ENCODE data around the gene TMEM40. TPM values are rescaled to one million over a fixed set of nuclear protein-coding genes. Genes with fewer than 3 reads are reported as not detected.

Gene TMEM40
- polyA plus RNA-seq, 1 experiment = 0.41 TPM

DNA sequence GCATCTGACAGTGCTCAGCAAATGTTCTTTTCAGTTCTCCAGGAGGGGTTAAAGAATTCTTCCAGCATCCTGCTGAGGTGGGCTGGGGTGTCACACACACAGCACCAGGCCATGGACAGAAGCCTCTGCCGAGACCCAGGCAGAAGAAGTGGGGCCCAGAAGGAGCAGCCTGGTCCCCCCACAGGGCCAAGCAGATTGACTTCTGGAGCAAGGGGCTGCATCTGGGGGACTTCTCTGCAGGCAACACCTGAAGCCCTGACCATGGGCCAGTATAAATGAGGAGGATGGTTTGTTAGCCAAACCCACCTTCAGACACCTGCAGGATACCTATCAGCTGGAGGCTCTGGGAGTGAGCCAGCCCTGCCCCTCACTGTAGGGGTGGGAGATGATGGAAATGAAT lies 16.2 kb upstream of the TMEM40 start:
- peaks cover 2% of the 10 kb centered on the region for H3K27me3 ChIP-seq (ENCODE audit: control insufficient read depth, insufficient read depth, low read length)
- no peak overlapping the region for H3K27ac ChIP-seq (ENCODE audit: low read depth, low read length)
- TF ChIP-seq, protein P1, sequence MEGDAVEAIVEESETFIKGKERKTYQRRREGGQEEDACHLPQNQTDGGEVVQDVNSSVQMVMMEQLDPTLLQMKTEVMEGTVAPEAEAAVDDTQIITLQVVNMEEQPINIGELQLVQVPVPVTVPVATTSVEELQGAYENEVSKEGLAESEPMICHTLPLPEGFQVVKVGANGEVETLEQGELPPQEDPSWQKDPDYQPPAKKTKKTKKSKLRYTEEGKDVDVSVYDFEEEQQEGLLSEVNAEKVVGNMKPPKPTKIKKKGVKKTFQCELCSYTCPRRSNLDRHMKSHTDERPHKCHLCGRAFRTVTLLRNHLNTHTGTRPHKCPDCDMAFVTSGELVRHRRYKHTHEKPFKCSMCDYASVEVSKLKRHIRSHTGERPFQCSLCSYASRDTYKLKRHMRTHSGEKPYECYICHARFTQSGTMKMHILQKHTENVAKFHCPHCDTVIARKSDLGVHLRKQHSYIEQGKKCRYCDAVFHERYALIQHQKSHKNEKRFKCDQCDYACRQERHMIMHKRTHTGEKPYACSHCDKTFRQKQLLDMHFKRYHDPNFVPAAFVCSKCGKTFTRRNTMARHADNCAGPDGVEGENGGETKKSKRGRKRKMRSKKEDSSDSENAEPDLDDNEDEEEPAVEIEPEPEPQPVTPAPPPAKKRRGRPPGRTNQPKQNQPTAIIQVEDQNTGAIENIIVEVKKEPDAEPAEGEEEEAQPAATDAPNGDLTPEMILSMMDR (IDR thresholded peaks at IDR 0.05; ENCODE audit: low read depth, low read length) = no peak
- no peak for DNase-seq (ENCODE audit: low read depth, low spot score)
- H3K9me3 ChIP-seq (ENCODE audit: control insufficient read depth, insufficient read depth, low read length) = no peaks in the 10 kb centered on the region; the same call in 1 of the 2 replicates
- no peak overlapping the region for H3K4me3 ChIP-seq (ENCODE audit: low read depth, low read length)
- ChIA-PET CTCF (interaction anchor here (0.7 to 1.8 kb wide), 2 partner anchors 11 kb away, joined by 3 to 8 read pairs; no protein-coding TSS in a partner anchor), POLR2A (no interaction called here)

DNA sequence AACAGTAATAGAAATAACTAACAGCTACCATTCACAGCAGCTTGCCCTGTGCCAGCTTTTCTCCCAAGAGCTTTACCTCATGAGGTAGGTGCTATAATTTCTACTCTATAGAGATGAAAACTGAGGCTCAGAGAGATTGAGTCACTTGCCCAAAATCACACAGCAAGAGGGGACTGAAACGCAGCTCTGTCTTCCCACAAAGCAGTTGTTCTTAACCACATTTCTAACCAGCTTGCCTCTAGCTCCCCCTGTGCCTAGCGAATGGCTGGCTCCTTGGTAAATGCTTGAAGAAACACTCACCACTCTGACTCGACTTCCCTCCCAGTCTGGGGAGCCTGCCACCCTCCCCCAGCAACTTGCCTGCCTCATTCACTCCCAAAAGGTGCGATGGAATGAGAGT lies 15.6 kb upstream of the TMEM40 start:
- peaks cover 2% of the 10 kb centered on the region for H3K27me3 ChIP-seq (ENCODE audit: control insufficient read depth, insufficient read depth, low read length)
- ChIA-PET CTCF (interaction anchor here (0.6 to 1.8 kb wide), 3 partner anchors 11 to 37 kb away, joined by 3 to 8 read pairs (median 4); no protein-coding TSS in a partner anchor), POLR2A (no interaction called here)
- no peak for DNase-seq (ENCODE audit: low read depth, low spot score)
- TF ChIP-seq, protein P1 (IDR thresholded peaks at IDR 0.05; ENCODE audit: low read depth, low read length) = no peak
- H3K9me3 ChIP-seq (ENCODE audit: control insufficient read depth, insufficient read depth, low read length) = no peaks in the 10 kb centered on the region; the same call in 1 of the 2 replicates
- no peak overlapping the region for H3K4me3 ChIP-seq (ENCODE audit: low read depth, low read length)
- H3K27ac ChIP-seq (ENCODE audit: low read depth, low read length) = no peak overlapping the region

DNA sequence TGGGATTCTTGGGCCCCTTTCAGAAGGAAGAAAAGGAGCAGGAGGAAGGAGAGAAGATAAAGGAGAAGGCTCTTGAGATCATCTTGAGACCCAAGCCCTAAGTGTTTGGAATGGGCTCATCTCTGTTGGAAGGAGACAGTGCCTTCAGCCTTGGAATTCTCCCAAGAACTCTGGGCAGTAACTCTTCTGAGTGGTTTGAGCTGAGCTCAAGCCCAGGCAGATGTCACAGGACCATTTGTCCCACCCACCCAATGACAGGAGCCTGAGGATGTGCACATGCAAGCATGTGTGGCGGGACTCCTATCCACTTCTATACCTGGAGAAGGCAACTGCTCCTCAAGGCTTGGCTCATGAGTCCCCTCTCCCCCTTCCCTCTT lies 14.6 kb upstream of the TMEM40 start:
- TF ChIP-seq, protein P1 (IDR thresholded peaks at IDR 0.05; ENCODE audit: low read depth, low read length) = no peak
- Histone ChIP-seq H3K4me3 (ENCODE audit: low read depth, low read length) (no peak overlapping the region), H3K27ac (ENCODE audit: low read depth, low read length) (no peak overlapping the region), H3K27me3 (ENCODE audit: control insufficient read depth, insufficient read depth, low read length) (peaks cover 2% of the 10 kb centered on the region), H3K9me3 (ENCODE audit: control insufficient read depth, insufficient read depth, low read length) (no peaks in the 10 kb centered on the region; the same call in 1 of the 2 replicates)
- DNase-seq (ENCODE audit: low read depth, low spot score) = no peak
- POLR2A ChIA-PET = no interaction called here
- CTCF ChIA-PET = interaction anchor here (1.8 kb wide), 1 partner anchor 10 kb away, joined by 8 read pairs; no protein-coding TSS in a partner anchor

DNA sequence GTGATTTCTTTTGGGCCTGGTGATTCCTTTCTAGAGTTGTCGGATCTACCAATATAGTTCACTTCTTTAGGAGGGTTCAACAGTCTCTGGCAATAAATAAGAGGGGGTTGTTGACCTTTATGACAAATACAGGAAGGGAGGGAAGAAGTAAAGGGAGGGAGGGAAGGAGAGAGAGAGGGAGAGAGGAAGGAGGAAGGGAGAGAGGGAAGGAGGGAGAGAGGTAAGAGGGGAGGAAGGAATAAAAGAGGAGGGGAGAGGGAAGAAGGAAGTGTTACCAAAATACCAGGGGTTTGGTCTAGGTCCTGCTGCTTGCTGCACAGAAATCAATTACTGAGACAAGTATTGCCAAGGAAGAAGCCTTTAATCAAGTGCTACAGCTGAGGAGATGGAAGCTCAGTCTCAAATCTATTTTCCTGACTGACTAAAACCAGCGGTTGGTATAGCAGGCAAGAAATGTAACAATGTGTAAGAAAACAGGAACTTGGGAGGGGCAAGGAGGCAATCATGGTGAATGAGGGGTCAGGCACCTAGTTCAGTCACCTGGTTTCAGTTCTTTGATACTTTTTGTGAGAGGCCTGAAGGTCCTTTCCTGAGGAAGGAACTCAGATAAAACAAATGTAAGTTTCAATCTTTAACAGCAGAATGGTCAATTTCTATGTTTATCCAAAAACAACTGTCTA lies 14.1 kb upstream of the TMEM40 start:
- H3K9me3 ChIP-seq (ENCODE audit: control insufficient read depth, insufficient read depth, low read length) = no peaks in the 10 kb centered on the region; the same call in 1 of the 2 replicates
- no peak overlapping the region for H3K27ac ChIP-seq (ENCODE audit: low read depth, low read length)
- TF ChIP-seq, protein P1 (IDR thresholded peaks at IDR 0.05; ENCODE audit: low read depth, low read length) = no peak
- ChIA-PET POLR2A (no interaction called here), CTCF (interaction anchor here (1.8 kb wide), 1 partner anchor 9 kb away, joined by 8 read pairs; no protein-coding TSS in a partner anchor)
- H3K4me3 ChIP-seq (ENCODE audit: low read depth, low read length) = no peak overlapping the region
- peaks cover 2% of the 10 kb centered on the region for H3K27me3 ChIP-seq (ENCODE audit: control insufficient read depth, insufficient read depth, low read length)
- DNase-seq (ENCODE audit: low read depth, low spot score) = no peak

DNA sequence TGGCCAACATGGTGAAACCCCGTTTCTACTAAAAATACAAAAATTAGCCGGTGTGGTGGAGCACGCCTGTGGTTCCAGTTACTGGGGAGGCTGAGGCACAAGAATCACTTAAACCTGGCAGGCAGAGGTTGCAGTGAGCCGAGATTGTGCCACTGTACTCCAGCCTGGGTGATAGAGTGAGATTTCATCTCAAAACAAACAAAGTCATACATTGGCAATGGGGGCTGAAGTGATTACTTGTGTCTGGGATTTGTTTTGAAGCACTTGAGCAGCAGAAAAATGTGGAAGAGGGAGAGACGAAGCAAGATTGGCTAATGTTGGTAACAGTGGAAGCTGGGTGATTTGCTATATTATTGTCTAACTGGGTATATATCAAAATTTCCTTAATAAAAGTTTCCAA lies 13.4 kb upstream of the TMEM40 start:
- Histone ChIP-seq H3K27me3 (ENCODE audit: control insufficient read depth, insufficient read depth, low read length) (peaks cover 2% of the 10 kb centered on the region), H3K9me3 (ENCODE audit: control insufficient read depth, insufficient read depth, low read length) (no peaks in the 10 kb centered on the region; the same call in 1 of the 2 replicates), H3K4me3 (ENCODE audit: low read depth, low read length) (no peak overlapping the region), H3K27ac (ENCODE audit: low read depth, low read length) (no peak overlapping the region)
- DNase-seq (ENCODE audit: low read depth, low spot score) = no peak
- ChIA-PET CTCF (no interaction called here), POLR2A (interaction anchor here (0.7 kb wide), 1 partner anchor 504 kb away, joined by 3 read pairs; no protein-coding TSS in a partner anchor)
- TF ChIP-seq, protein P1 (IDR thresholded peaks at IDR 0.05; ENCODE audit: low read depth, low read length) = no peak

All from AG04450 (cell line).